ENCODE data around the gene BRINP2.
A peak's percentile ranks its signal among the peaks of the same experiment; 100 is the strongest.

Gene BRINP2, protein sequence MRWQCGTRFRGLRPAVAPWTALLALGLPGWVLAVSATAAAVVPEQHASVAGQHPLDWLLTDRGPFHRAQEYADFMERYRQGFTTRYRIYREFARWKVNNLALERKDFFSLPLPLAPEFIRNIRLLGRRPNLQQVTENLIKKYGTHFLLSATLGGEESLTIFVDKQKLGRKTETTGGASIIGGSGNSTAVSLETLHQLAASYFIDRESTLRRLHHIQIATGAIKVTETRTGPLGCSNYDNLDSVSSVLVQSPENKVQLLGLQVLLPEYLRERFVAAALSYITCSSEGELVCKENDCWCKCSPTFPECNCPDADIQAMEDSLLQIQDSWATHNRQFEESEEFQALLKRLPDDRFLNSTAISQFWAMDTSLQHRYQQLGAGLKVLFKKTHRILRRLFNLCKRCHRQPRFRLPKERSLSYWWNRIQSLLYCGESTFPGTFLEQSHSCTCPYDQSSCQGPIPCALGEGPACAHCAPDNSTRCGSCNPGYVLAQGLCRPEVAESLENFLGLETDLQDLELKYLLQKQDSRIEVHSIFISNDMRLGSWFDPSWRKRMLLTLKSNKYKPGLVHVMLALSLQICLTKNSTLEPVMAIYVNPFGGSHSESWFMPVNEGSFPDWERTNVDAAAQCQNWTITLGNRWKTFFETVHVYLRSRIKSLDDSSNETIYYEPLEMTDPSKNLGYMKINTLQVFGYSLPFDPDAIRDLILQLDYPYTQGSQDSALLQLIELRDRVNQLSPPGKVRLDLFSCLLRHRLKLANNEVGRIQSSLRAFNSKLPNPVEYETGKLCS

DNA sequence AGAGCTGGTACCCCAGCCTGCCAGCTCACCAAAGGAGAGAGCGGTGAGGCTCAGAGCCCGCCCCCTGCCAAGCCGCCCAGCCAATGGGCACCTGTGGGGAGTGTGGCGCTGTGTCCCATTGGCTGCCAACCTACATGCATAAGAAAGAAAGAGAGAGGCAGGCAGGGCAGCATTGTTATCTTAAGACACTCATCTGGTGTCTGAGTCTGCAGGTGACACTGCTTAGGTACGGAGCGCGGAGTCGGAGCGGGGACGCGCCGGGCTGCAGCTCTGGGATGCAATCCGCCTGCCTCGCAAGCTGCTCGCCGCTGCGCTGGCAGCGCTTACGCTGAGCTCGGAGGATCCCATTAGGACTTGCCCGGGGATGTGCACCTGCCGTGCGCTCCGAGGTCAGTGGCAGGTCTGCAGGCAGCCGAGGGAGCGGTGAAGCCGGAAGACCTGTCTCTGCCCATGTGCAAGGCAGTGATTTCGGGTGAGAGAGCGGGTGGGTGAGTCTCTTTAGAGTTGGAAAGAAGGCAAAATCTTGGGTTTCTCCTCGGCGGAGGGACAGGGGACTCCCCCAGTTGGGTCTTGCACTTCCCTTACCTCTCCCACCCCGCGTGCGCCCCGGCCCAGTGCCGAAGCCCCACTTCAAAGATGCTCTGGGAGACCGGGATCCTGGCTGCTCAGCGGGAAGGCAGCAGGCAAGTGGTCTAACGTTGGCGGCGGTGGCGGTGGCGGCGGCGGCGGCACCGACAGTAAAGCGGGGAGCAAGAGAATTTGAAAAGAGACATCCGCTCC, at the start of gene BRINP2:
BRINP2 (plus strand) TSS at position 203 of the 780 bp plus-strand sequence. CDS start 58,919 bp downstream, outside the sequence.
- ChIA-PET CTCF (interaction anchor here (2.1 kb wide), 1 partner anchor 11 kb away, joined by 9 read pairs; no protein-coding TSS in a partner anchor), POLR2A (no interaction called here)
- TF ChIP-seq FOXM1 (IDR thresholded peaks at IDR 0.05; ENCODE audit: borderline replicate concordance) (no peak), L3MBTL2 (conservative IDR thresholded peaks at IDR 0.05) (no peak), NFRKB (IDR thresholded peaks at IDR 0.05) (no peak), TARDBP (IDR thresholded peaks at IDR 0.05) (no peak), CTBP1 (IDR thresholded peaks at IDR 0.05; ENCODE audit: borderline replicate concordance) (no peak), BHLHE40 (IDR thresholded peaks at IDR 0.05; ENCODE audit: borderline replicate concordance) (no peak), ARNT (IDR thresholded peaks at IDR 0.05) (no peak), ZNF384 (IDR thresholded peaks at IDR 0.05) (no peak), FOXA1 (IDR thresholded peaks at IDR 0.05) (no peak), HDGF (IDR thresholded peaks at IDR 0.05; ENCODE audit: borderline replicate concordance) (no peak), ELF4 (IDR thresholded peaks at IDR 0.05) (no peak), LEF1 (IDR thresholded peaks at IDR 0.05; ENCODE audit: borderline replicate concordance) (no peak)
- DNase-seq (ENCODE audit: extremely low spot score), result peak; percentile 74

DNA sequence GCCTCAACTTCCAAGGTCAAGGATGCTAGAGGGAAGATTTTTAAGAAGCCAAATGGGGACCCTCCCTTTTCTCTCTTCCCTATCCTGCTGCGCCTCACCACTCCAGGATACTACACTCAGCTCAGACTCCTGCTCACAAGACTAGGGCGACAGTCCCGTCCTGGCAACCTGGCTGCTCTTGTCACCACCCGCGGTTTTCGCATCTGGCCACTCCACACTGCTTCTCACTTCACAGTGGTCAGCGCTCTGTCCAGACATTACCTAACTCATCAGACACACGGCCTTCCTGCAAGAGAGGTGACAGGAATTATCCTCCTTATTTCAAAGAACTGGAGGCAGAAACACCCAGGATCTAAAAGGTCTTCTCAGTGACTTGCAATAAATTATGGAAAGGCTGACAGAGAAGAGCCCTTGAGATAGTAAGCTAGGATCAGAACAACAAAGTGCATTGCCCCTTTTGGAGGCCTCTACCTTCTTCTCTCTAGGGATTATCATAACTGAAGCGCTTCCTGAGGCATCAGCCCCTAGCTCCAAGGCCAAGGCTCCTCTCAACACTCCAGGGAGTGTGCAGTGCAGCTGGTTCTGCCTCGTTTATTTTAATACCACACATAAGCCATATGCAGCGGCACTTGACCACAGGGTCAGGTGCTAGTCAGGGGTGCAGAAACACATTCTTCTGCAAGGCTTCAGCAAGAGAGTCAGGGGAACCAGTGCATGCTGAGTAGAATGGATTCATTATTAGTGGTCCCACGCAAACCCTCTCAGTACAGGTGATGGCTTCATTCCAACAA, 48.1 kb upstream of the BRINP2 start:
- no peak for TF ChIP-seq HDGF (IDR thresholded peaks at IDR 0.05; ENCODE audit: borderline replicate concordance)
- TF ChIP-seq L3MBTL2 (conservative IDR thresholded peaks at IDR 0.05), result no peak
- DNase-seq (ENCODE audit: extremely low spot score), result no peak
- CTCF ChIA-PET, result no interaction called here

GRCh38 chr1:177124577-177125278, 46.0 kb upstream of the BRINP2 start:
- TF ChIP-seq PKNOX1 (IDR thresholded peaks at IDR 0.05), result peak; percentile 81
- TF ChIP-seq SUZ12 (IDR thresholded peaks at IDR 0.05), result no peak
- no peak for TF ChIP-seq NFRKB (IDR thresholded peaks at IDR 0.05)
- 0 out of 2 replicates have a peak, but pooled peaks have one; percentile 8 for TF ChIP-seq CTBP1 (IDR thresholded peaks at IDR 0.05; ENCODE audit: borderline replicate concordance)
- no peak for DNase-seq (ENCODE audit: extremely low spot score)
- ChIA-PET CTCF (no interaction called here), POLR2A (no interaction called here)

More for the DNA sequence above, 48.1 kb upstream of the BRINP2 start:
- POLR2A ChIA-PET, result no interaction called here

DNA sequence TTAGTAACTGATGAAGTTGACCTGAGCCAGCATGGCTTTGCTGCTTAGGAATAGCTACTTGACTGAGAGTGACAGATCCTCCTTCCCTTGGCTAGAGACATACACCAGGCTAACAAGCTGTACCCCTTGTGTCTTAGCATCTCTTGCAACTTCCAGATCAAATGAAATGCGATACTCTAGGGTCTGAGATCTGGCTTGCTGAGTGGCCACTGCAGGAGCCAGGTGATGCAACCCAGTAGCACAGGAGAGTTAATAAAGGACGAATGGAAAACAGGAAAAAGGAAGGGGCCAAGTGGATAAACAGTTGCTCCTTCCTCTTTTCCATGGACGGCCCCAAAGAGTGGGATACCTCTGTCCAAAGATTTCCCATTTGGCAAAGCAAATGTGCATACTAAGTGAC, 44.5 kb upstream of the BRINP2 start:
- TF ChIP-seq PKNOX1 (IDR thresholded peaks at IDR 0.05), result no peak

DNA sequence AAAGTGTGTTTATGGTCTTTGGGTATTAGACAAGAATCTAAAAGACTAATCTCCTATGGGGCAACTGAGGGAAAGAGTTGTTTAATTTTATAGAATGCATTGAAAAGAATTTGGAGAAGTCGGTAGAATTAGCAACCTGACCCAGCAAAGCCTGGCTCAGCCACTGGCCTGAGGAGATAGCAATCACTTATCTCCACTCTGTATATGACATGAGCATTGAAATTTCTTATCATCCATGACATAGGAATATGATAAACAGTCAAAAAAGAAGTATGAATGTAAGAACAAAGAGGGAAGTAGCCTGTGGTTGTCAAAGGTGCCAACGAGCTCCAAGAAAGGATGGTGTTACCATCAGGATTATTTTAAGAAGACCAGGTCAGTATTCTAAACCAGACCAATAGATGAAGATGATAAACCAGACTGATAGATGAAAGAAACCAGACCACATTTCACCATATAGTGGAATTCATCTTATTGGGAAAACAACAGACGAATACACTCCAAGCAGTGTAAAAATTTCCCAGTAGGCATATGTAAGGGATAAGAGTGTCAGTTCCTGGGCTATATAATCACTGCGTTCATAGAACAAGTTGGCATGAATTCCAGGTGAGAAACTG, 42.0 kb upstream of the BRINP2 start:
- ChIA-PET POLR2A (no interaction called here), CTCF (no interaction called here)
- TF ChIP-seq FOXA1 (IDR thresholded peaks at IDR 0.05) (no peak), HDGF (IDR thresholded peaks at IDR 0.05; ENCODE audit: borderline replicate concordance) (no peak), L3MBTL2 (conservative IDR thresholded peaks at IDR 0.05) (no peak), CTBP1 (IDR thresholded peaks at IDR 0.05; ENCODE audit: borderline replicate concordance) (no peak), FOXM1 (IDR thresholded peaks at IDR 0.05; ENCODE audit: borderline replicate concordance) (no peak), ELF4 (IDR thresholded peaks at IDR 0.05) (no peak), PKNOX1 (IDR thresholded peaks at IDR 0.05) (no peak), BHLHE40 (IDR thresholded peaks at IDR 0.05; ENCODE audit: borderline replicate concordance) (no peak), ARNT (IDR thresholded peaks at IDR 0.05) (no peak), NFRKB (IDR thresholded peaks at IDR 0.05) (no peak), SUZ12 (IDR thresholded peaks at IDR 0.05) (no peak), LEF1 (IDR thresholded peaks at IDR 0.05; ENCODE audit: borderline replicate concordance) (no peak), SP1 (IDR thresholded peaks at IDR 0.05) (no peak)
- no peak for DNase-seq (ENCODE audit: extremely low spot score)

More for the DNA sequence above, 44.5 kb upstream of the BRINP2 start:
- CTCF ChIA-PET, result no interaction called here
- no peak for DNase-seq (ENCODE audit: extremely low spot score)
- POLR2A ChIA-PET, result no interaction called here

Measured in HEK293T (cell line).